PC-9 (cell line): ENCODE measurements around the gene DR1.

ENCODE experiments used
- CTCF ChIP-seq: fragments of 200-600 bp; sonication (generic); conservative IDR thresholded peaks from 2 replicates; pipeline ENCODE4 v1.6.1; 2017; ENCODE audit warnings: mixed run types, antibody characterized with exemption, mild to moderate bottlenecking, moderate library complexity
- EZH2 ChIP-seq: fragments of 200-600 bp; sonication (generic); IDR thresholded peaks from 2 replicates; pipeline ENCODE4 v1.8.0; 2017; ENCODE audit warnings: antibody characterized with exemption, low read depth

GRCh38 chr1:93369734-93370133, 24.0 kb downstream of the DR1 start:
- TF ChIP-seq CTCF (no peak), EZH2 (no peak)
